ENCODE data around the gene CTAGE1.
"Not testable (repeated sequence)": the region's sequence is repeated elsewhere in the genome, so short reads cannot be mapped to it uniquely, and the experiment has no call there.

The CTAGE1 gene

GRCh38 chr18:22434973-22435608, 17.4 kb upstream of the CTAGE1 start:
- DNase-seq (ENCODE audit: low spot score), result no peak

- DNase-seq (ENCODE audit: low spot score), result no peak
Observed at GRCh38 chr18:22433956-22434355, 16.2 kb upstream of the CTAGE1 start.

DNA sequence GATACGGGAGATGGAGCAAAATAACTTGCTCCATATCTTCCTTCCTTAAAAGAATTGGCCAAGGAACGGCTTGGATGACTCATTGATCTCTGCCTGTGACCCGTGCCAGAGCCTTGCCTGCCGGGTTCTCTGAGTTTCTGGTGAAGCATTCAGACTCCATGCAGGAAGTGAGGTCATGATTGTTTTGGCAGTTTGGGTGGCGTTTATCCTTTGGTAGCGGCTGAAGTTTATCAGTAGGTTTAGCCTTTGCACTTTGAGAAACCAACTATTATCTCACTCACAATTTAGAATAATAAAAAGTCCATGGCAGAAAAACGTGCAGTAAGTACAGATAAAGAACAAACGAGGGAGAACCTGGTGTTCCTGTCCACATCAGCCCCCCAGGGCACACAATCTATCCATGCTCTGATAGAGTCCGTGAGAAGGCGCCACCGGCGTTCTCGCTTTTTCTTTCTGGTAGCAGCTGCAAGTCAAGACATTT, 15.0 kb upstream of the CTAGE1 start:
- DNase-seq (ENCODE audit: low spot score), result no peak

- no peak for DNase-seq (ENCODE audit: low spot score)
Observed at GRCh38 chr18:22429564-22429963, 11.8 kb upstream of the CTAGE1 start.

GRCh38 chr18:22428672-22429071, 11.0 kb upstream of the CTAGE1 start:
- DNase-seq (ENCODE audit: low spot score), result no peak

GRCh38 chr18:22427822-22428549, 10.3 kb upstream of the CTAGE1 start:
- no peak for DNase-seq (ENCODE audit: low spot score)

- no peak for DNase-seq (ENCODE audit: low spot score)
Observed at GRCh38 chr18:22424565-22424963, 6.8 kb upstream of the CTAGE1 start.

DNA sequence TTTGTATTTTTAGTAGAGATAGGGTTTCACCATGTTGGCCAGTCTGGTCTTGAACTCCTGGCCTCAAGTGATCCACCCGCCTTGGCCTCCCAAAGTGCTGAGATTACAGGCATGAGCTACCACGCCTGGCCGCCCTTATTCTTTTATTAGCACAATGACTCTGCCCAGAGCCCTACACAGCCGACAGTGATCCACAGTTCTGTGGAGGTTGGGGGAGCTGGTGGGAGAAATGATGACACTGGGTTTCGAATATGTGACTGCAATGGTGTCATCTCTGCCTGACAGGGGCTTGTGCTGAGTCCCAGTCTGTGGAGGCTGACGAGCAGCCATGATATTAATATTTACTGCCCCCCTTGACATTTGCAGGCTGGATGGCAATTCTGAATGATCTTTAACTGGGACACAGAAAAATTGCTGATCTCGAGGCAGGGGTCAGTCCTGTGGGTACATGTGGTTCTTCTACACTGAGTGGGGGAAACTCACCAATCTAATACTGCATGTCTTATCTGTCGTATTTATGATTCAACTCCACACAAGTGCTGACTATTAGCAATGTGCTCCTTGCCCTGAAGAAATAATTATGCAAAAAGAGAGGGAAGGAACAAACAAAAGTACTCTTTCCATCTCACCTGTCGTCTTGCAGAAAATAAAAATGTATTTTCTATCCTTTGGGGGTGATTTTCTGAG, 6.3 kb upstream of the CTAGE1 start:
- DNase-seq (ENCODE audit: low spot score), result no peak

GRCh38 chr18:22422909-22423548, 5.3 kb upstream of the CTAGE1 start:
- DNase-seq (ENCODE audit: low spot score), result no peak

GRCh38 chr18:22420652-22421051, 2.9 kb upstream of the CTAGE1 start:
- no peak for DNase-seq (ENCODE audit: low spot score)

DNA sequence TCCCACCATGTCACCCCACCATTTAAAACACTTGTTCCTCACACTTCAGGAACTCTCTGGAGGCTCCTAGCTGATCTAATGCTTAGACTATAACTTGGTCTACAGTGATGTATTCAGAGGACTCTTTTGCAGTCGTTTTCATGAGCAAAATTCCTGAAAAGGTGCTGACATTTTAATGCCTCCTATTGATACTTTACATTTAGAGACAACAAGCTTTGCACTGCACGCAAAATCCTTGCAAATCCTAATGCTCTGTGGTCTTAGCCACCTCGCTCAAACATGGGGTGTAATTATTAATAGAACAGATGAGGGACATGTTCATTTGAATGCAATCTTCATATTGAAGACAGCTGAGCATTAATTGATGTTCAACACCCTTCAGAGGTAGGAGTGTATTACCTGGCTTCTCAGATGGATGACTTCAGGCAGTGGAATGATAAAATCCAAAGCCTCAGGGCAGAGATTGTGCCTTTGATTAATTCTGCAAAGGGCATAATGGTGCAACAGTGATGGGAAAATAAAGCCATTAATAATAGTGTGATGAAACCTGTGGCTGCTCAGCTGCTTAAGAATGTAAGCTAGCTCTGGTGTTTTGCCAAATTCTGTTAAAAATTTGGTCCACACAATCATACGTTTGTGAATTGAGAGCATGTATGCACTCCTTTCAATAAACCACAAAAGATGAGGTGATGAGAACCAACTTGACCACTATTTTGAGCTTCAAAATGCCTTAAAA, 5.4 kb downstream of the CTAGE1 start:
- no peak for DNase-seq (ENCODE audit: low spot score)

DNA sequence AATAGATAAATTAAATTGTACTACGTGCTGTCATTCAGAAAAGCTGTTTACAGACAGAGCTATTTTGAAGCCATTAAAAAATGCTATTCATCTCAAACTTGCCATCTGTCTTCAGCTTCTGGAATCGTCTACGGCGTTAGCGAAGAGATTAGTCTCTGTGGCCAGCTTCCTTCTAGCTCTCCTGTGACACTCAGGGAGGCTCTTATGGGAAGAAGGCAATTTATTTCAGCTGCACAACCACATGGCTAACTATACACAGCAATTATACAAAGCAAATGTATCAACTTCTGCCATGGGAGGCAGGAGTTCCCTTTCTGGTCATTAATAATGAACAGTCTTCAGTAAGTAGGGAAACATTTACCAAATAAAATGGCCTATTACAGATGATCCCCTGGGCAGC, 6.3 kb downstream of the CTAGE1 start:
- DNase-seq (ENCODE audit: low spot score), result no peak

DNA sequence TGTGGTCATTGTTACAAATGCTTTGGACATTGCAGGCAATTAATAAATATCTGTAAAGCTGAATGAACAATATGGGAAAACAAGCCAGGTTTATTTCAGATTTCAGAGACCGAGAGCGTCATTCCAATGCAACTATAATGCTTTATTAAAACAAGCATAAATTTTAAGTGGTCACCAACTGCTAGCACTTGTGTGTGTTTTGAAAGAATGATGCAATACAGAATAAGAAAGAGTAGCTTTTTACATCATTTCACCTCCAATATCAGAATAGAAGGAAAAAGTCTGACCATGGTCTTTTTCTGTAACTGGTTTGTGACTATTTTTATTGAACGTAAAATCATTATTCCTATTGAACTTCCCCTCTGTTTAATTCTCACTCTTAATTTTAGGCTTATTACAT, 7.6 kb downstream of the CTAGE1 start:
- no peak for DNase-seq (ENCODE audit: low spot score)

DNA sequence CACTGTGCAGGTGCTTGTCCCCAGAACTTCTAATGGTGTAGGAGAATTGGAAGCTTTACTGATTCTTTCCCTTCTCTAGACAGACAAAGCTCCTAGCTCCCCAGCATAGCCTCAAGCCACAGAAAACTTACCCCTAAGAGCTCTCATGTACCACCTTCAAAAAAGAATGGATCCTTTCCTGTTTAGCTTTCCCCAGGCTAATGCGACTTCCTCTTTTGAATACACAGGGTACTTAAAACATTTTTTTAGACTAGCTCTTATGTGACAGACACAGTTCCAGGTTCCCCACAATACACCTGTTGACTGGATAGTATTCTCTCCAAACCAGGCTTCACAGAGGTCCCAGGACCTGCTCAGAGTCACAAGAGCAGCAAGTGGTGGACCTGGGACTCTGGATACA, 8.3 kb downstream of the CTAGE1 start:
- no peak for DNase-seq (ENCODE audit: low spot score)

GRCh38 chr18:22408059-22408458, 9.7 kb downstream of the CTAGE1 start:
- DNase-seq (ENCODE audit: low spot score), result no peak

- no peak for DNase-seq (ENCODE audit: low spot score)
Observed at GRCh38 chr18:22405142-22405541, 12.6 kb downstream of the CTAGE1 start.

DNA sequence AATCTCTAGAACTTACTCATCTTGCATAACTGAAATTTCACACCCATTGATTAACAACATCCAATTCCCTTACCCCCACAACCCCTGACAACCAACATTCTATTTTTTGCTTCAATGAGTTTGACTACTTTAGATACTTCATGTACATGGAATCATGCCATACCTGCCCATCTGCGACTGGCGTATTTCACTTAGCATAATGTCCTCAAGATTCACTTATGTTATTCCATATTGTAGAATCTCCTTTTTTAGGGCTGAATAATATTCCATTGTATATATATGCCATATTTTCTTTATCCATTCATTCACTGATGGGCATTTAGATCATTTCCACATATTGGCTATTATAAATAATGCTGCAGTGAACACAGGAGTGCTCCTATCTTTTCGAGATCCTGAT, 13.8 kb downstream of the CTAGE1 start:
- DNase-seq (ENCODE audit: low spot score), result no peak

GRCh38 chr18:22399949-22400348, 17.8 kb downstream of the CTAGE1 start:
- no peak for DNase-seq (ENCODE audit: low spot score)

DNA sequence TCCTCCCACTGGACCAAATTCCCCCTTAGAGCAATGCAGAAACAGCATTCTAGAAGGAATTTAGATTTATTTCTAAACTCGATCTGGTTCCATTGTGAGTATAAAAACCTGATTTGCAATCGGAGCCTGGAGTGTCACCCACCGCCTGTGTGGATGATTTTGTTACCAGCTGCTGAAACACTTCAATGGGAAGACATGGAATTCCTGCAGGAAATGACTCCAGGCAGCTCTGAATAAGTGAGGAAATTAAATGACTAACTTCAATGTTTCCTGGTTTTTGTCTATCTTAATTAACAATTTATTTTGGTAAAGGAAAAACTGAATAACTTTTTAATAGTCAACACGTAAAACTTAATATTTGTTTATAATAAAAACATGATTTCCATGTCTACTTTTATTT, 19.3 kb downstream of the CTAGE1 start:
- DNase-seq (ENCODE audit: low spot score), result no peak

DNA sequence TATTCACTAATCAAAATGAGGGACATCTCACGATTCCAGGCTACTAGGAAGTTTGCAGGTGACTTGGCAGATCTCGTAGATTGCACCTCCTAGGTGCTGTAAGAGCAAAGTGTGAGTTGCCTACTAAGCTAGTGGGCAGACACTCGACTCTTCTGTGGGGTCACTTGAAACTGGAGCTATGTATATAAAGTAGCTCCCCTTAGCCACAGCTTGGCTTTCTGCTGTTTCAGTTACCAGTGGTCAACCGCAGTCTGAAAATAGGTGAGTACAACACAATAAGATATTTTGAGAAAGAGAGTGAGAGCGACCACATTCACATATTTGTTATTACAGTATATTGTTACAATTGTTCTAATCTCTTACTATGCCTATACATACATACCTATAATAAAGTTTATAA, 23.3 kb downstream of the CTAGE1 start:
- no peak for DNase-seq (ENCODE audit: low spot score)

- not testable (repeated sequence) for DNase-seq (ENCODE audit: low spot score)
Observed at GRCh38 chr18:22393164-22393563, 24.6 kb downstream of the CTAGE1 start.

All from CD4-positive, alpha-beta T cell treated with Interleukin-6 at 100 ng/mL for 8 hours (primary cell).